ENCODE results near the gene NEK10.
"Not testable (repeated sequence)": the region's sequence is repeated elsewhere in the genome, so short reads cannot be mapped to it uniquely, and the experiment has no call there.

NEK10 gene
- total RNA-seq = 0.50 to 11.2 (median 2.9) reads per million in 17 experiments

GRCh38 chr3:27368831-27369607 is at the start of gene NEK10:
Gene NEK10, minus strand, starts transcription at chr3:27369383. Its CDS starts 16,501 bp downstream, at chr3:27352882.
- DNase-seq = peak; percentile 84 to 91 (median 88)

GRCh38 chr3:27415202-27415601 is 46.0 kb upstream of the NEK10 start:
- DNase-seq = no peak

- peak in 2 of 4 experiments; percentile 11 to 29 for DNase-seq
Observed at GRCh38 chr3:27392950-27393679, 23.9 kb upstream of the NEK10 start.

GRCh38 chr3:27392414-27392813 is 23.2 kb upstream of the NEK10 start:
- not testable (repeated sequence) for DNase-seq

- DNase-seq = no peak
Observed at GRCh38 chr3:27391796-27392195, 22.6 kb upstream of the NEK10 start.

- no peak for DNase-seq
Observed at GRCh38 chr3:27387625-27388024, 18.4 kb upstream of the NEK10 start.

- peak in 2 of 4 experiments; percentile 2 to 7 for DNase-seq
Observed at GRCh38 chr3:27385504-27385903, 16.3 kb upstream of the NEK10 start.

GRCh38 chr3:27384191-27384590 is 15.0 kb upstream of the NEK10 start:
- DNase-seq = no peak

GRCh38 chr3:27380433-27381357 is 11.5 kb upstream of the NEK10 start:
- DNase-seq = no peak

- DNase-seq = no peak
Observed at GRCh38 chr3:27378331-27378730, 9.1 kb upstream of the NEK10 start.

GRCh38 chr3:27376109-27376772 is 7.1 kb upstream of the NEK10 start:
- no peak for DNase-seq

GRCh38 chr3:27366062-27366591 is 3.1 kb downstream of the NEK10 start:
- DNase-seq = no peak

- DNase-seq = peak; percentile 49 to 81 (median 58)
Observed at GRCh38 chr3:27360113-27361078, 8.8 kb downstream of the NEK10 start.

GRCh38 chr3:27358372-27358771 is 10.8 kb downstream of the NEK10 start:
- no peak for DNase-seq

- peak; percentile 69 to 80 (median 73) for DNase-seq
Observed at GRCh38 chr3:27357665-27358258, 11.4 kb downstream of the NEK10 start.

- peak in 2 of 4 experiments; percentile 9 to 12 for DNase-seq
Observed at GRCh38 chr3:27356976-27357375, 12.2 kb downstream of the NEK10 start.

GRCh38 chr3:27354588-27355203 is 14.5 kb downstream of the NEK10 start:
- DNase-seq = no peak

- no peak for DNase-seq
Observed at GRCh38 chr3:27354161-27354560, 15.0 kb downstream of the NEK10 start.

- DNase-seq = no peak
Observed at GRCh38 chr3:27353221-27353620, 16.0 kb downstream of the NEK10 start.

GRCh38 chr3:27352047-27352446 is 17.1 kb downstream of the NEK10 start:
- DNase-seq = no peak
